ENCODE data around the gene SMIM32.

Gene SMIM32

GRCh38 chr5:136240894-136241293, 47.9 kb upstream of the SMIM32 start:
- Histone ChIP-seq H3K27me3 (ENCODE audit: insufficient read depth, poor library complexity, severe bottlenecking) (no peaks in the 10 kb centered on the region), H3K4me3 (replicated peaks; ENCODE audit: insufficient read depth, low read length) (no peak overlapping the region), H3K27ac (replicated peaks) (no peak overlapping the region)
- TF ChIP-seq GABPA (IDR thresholded peaks at IDR 0.05; ENCODE audit: low read depth) = no peak
- no peak for TF ChIP-seq SPI1 (IDR thresholded peaks at IDR 0.05; ENCODE audit: borderline replicate concordance, low read depth)
- TF ChIP-seq REST (IDR thresholded peaks at IDR 0.05; ENCODE audit: insufficient replicate concordance, low read depth) = no peak
- no peak for TF ChIP-seq POLR2AphosphoS5 (IDR thresholded peaks at IDR 0.05; ENCODE audit: low read depth)
- no peak for TF ChIP-seq CTCF (IDR thresholded peaks at IDR 0.05; ENCODE audit: insufficient read depth, low read length)
- DNase-seq (ENCODE audit: low read depth in 1 of 2, low spot score in 1 of 2) = no peak

DNA sequence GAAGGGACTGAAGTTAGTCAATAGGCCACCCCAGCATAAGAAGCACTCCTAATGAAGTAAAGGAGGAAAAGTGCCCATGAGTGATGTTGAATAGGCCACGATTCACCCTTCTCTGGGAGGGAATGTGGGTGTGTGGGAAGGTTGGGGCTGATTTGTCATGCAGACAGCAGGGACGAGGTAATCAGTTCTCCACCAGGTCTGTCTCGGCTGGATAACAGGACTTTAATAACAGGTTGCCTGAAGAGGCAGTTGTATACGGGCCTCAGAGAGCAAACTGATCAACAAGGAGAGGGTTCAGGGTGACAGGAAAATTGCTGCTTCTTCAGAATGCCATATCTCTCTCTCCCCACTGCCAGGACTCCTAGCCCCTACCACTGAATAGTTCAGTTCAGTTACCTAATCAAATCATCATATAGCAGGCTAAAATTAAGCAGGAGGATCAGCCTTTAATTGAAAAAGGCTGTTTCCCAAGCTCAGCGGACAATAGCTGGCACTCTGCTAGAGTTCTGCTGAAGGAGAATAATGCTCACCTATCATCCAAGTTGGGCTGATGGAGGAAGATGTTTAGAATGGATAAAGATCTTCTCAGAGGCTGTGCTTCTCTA, 43.6 kb upstream of the SMIM32 start:
- Histone ChIP-seq H3K27me3 (ENCODE audit: insufficient read depth, poor library complexity, severe bottlenecking) (no peaks in the 10 kb centered on the region), H3K4me3 (replicated peaks; ENCODE audit: insufficient read depth, low read length) (no peak overlapping the region), H3K27ac (replicated peaks) (no peak overlapping the region)
- DNase-seq (ENCODE audit: low read depth in 1 of 2, low spot score in 1 of 2) = no peak
- TF ChIP-seq CTCF (IDR thresholded peaks at IDR 0.05; ENCODE audit: insufficient read depth, low read length) (no peak), GABPA (IDR thresholded peaks at IDR 0.05; ENCODE audit: low read depth) (no peak), SPI1 (IDR thresholded peaks at IDR 0.05; ENCODE audit: borderline replicate concordance, low read depth) (no peak), POLR2AphosphoS5 (IDR thresholded peaks at IDR 0.05; ENCODE audit: low read depth) (no peak), REST (IDR thresholded peaks at IDR 0.05; ENCODE audit: insufficient replicate concordance, low read depth) (no peak)

DNA sequence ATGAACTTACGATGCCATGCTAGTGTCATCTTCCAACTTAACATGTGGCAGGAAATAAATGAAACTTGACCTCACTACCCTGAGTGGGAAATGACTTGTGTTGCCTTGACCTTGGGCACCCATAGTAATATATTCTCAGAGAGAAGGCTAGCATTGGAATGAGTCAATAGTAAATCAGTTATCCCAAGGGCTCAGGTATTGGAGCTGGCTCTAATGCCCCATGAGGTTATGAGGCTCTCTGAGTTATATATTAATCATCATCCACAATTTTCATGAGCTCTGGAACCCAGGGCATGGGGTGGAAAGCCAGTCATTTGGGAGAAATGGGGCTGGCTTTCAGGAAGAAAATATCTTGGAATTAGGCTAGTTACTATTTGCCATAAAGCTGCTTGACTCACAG, 42.4 kb upstream of the SMIM32 start:
- Histone ChIP-seq H3K27ac (replicated peaks) (no peak overlapping the region), H3K27me3 (ENCODE audit: insufficient read depth, poor library complexity, severe bottlenecking) (no peaks in the 10 kb centered on the region), H3K4me3 (replicated peaks; ENCODE audit: insufficient read depth, low read length) (no peak overlapping the region)
- no peak for TF ChIP-seq POLR2AphosphoS5 (IDR thresholded peaks at IDR 0.05; ENCODE audit: low read depth)
- no peak for TF ChIP-seq SPI1 (IDR thresholded peaks at IDR 0.05; ENCODE audit: borderline replicate concordance, low read depth)
- no peak for TF ChIP-seq GABPA (IDR thresholded peaks at IDR 0.05; ENCODE audit: low read depth)
- TF ChIP-seq CTCF (IDR thresholded peaks at IDR 0.05; ENCODE audit: insufficient read depth, low read length) = no peak
- TF ChIP-seq REST (IDR thresholded peaks at IDR 0.05; ENCODE audit: insufficient replicate concordance, low read depth) = no peak
- DNase-seq (ENCODE audit: low read depth in 1 of 2, low spot score in 1 of 2) = no peak
